WERI-Rb-1 (cell line): Measurements from ENCODE around the gene MYH2.

Experiments
- DNase-seq: peaks from one replicate; pipeline ENCODE4 v3.0.0-alpha.2; 2020
- H3K27ac ChIP-seq: fragments of 250-450 bp; sonication (Bioruptor Pico); 2 replicates; pipeline ENCODE4 v1.5.1; 2020; ENCODE audit warnings: mild to moderate bottlenecking, moderate library complexity
- H3K27me3 ChIP-seq: fragments of 250-450 bp; sonication (Bioruptor Pico); 2 replicates; pipeline ENCODE4 v1.5.1; 2021; ENCODE audit warnings: mild to moderate bottlenecking, low read depth, moderate library complexity; ENCODE audit not compliant: insufficient read depth, severe bottlenecking
- H3K36me3 ChIP-seq: fragments of 250-450 bp; sonication (Bioruptor Pico); 2 replicates; pipeline ENCODE4 v1.5.1; 2020; ENCODE audit warnings: mild to moderate bottlenecking, moderate library complexity
- H3K4me3 ChIP-seq: 2 replicates; pipeline ENCODE4 v1.5.1; 2011; ENCODE audit warnings: low read depth, mild to moderate bottlenecking, control low read depth, low read length
- H3K9me3 ChIP-seq: fragments of 250-450 bp; sonication (Bioruptor Pico); 2 replicates; pipeline ENCODE4 v1.5.1; 2021; ENCODE audit warnings: mild to moderate bottlenecking, moderate library complexity; ENCODE audit not compliant: severe bottlenecking
- CTCF ChIP-seq: IDR thresholded peaks from 2 replicates; pipeline ENCODE4 v1.5.1; 2011; ENCODE audit warnings: low read depth, mild to moderate bottlenecking, control low read depth, inconsistent platforms, low read length

Gene MYH2

GRCh38 chr17:10579270-10579669, 29.8 kb upstream of the MYH2 start:
- H3K9me3 ChIP-seq, result no peaks in the 10 kb centered on the region
- no peak overlapping the region for H3K4me3 ChIP-seq
- no peak for TF ChIP-seq CTCF
- no peak for DNase-seq
- no peak overlapping the region for H3K27ac ChIP-seq
- H3K27me3 ChIP-seq, result no peaks in the 10 kb centered on the region
- no peaks in the 10 kb centered on the region for H3K36me3 ChIP-seq

DNA sequence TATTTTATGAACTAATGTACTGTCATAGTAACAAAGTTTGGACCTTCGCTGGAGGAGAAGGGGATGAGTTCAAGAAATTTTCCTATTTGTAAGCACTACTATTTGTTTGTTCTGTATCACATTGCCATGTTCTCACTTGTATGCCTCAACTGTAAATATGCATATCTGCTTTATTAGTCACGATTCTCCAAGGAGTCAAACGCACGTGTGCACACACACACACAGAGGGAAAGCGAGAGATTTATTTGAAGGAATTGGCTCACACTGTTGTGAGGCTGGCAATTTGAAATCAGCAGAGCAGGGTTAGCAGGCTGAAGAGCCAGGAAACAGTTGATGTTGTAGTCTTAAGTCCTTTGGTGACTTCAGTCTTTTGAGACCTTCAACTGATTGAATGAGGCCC, 24.9 kb upstream of the MYH2 start:
- Histone ChIP-seq H3K9me3 (no peaks in the 10 kb centered on the region), H3K4me3 (no peak overlapping the region), H3K36me3 (no peaks in the 10 kb centered on the region), H3K27ac (no peak overlapping the region), H3K27me3 (no peaks in the 10 kb centered on the region)
- no peak for TF ChIP-seq CTCF
- DNase-seq, result no peak

DNA sequence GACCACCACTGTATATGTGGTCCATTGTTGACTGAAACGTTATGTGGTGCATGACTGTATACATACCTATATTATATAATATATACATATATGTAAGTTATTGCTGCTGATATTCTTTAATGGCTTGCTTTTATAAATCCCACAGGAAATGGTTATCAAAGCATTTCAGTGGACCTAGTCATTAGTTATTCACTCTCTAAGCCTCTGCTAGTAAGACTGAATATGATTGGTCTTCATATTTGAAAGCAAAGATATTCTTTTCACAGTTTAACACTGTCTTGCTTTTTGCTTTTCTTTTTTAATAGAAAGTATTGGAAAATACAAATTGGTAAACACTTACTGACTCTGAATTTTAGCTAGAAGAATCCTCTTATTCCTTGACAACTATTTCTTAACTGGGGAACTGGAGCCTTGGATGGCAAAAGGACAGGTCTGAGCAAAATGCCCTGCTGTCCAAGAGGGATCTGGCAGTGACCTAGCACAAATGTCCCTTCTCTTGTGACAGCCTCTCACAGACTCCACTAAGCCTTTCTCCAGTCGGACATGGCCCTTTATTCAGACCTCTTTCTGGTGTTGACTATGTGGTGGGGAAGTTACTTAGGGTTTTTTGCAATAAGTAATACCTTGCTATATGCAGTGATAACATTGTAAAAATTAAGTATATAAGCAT, 14.7 kb upstream of the MYH2 start:
- H3K27ac ChIP-seq, result no peak overlapping the region
- no peak for DNase-seq
- H3K36me3 ChIP-seq, result no peaks in the 10 kb centered on the region
- peaks cover 2% of the 10 kb centered on the region for H3K27me3 ChIP-seq
- TF ChIP-seq CTCF, result no peak
- H3K4me3 ChIP-seq, result no peak overlapping the region
- no peaks in the 10 kb centered on the region for H3K9me3 ChIP-seq

- Histone ChIP-seq H3K27me3 (no peaks in the 10 kb centered on the region), H3K36me3 (no peaks in the 10 kb centered on the region), H3K4me3 (no peak overlapping the region), H3K27ac (no peak overlapping the region), H3K9me3 (no peaks in the 10 kb centered on the region)
- TF ChIP-seq CTCF, result no peak
- no peak for DNase-seq
Observed at GRCh38 chr17:10558049-10558448, 8.6 kb upstream of the MYH2 start.

DNA sequence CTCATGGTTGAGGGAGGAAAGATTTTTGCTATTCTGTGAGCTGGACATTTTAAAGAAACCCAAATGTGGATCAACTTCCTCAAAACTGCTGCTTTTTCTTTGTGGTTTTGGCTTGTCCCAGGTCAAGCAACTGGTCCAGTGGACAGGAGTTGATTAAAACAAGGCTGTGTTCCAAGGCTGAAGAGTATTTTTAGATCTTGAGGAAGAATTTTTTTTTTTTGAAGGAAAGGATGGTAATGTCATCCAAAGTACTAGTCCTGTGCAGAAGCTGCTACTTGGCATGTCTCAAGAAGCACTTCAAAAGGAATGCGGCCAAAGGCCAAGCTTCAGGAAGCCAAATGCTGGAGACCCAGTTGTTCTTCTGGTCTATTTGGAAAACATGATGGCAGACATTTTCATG, 8.0 kb upstream of the MYH2 start:
- TF ChIP-seq CTCF, result no peak
- Histone ChIP-seq H3K36me3 (no peaks in the 10 kb centered on the region), H3K4me3 (no peak overlapping the region), H3K9me3 (no peaks in the 10 kb centered on the region), H3K27ac (no peak overlapping the region), H3K27me3 (no peaks in the 10 kb centered on the region)
- DNase-seq, result no peak
